ENCODE results near the gene HAUS3. TPM values are rescaled to one million over a fixed set of nuclear protein-coding genes. Genes with fewer than 3 reads are reported as not detected.
A peak's percentile ranks its signal among the peaks of the same experiment; 100 is the strongest.

The HAUS3 gene
- total RNA-seq, 3 donors from 2014 or later = 9.9 to 13.7 (median 11.4) TPM

DNA sequence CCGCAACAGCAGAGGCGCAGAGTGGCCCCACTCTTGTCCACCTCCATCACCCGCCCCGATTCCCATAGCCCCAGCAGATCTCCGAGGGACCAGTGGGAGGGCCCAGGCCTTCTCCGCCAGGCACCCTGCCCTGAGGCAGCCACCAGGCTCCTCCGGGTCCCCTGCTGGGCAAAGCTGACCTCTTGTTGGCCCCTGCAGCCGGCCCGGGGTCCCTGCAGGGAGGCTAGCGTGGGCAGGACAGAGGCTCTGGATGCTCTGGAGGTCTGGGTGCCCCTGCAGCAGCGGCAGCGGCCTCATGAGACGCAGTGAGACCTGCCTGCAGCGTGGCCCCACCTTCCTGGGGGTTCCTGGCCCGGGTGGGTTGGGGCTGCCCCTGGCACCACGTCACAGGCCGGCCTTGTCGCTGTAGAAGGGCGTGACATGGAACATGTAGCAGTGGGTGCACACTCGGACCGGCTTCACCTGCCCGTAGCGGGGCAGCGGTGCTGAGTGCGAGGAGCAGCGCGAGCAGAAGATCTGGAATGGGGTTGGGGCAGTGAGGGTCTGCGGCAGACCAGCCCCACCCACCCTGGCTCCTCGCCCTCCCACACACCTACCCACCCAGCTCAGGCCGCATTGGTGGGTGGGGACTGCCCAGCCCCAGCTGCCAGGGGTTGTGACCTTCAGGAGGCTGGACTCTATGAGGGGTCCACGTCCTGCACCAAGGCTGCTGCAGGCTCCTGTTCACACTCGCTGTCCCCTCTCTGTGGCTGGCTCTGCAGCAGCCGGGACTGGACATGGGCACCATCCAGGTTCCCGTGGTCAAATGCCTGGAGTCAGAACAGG, 28.6 kb upstream of the HAUS3 start:
- Histone ChIP-seq H3K4me1 (ENCODE audit: low read depth) (no peaks in the 10 kb centered on the region), H3K9me3 (no peaks in the 10 kb centered on the region), H3K36me3 (ENCODE audit: low read depth) (no peaks in the 10 kb centered on the region), H3K4me3 (no peak overlapping the region)
- TF ChIP-seq, protein P1, sequence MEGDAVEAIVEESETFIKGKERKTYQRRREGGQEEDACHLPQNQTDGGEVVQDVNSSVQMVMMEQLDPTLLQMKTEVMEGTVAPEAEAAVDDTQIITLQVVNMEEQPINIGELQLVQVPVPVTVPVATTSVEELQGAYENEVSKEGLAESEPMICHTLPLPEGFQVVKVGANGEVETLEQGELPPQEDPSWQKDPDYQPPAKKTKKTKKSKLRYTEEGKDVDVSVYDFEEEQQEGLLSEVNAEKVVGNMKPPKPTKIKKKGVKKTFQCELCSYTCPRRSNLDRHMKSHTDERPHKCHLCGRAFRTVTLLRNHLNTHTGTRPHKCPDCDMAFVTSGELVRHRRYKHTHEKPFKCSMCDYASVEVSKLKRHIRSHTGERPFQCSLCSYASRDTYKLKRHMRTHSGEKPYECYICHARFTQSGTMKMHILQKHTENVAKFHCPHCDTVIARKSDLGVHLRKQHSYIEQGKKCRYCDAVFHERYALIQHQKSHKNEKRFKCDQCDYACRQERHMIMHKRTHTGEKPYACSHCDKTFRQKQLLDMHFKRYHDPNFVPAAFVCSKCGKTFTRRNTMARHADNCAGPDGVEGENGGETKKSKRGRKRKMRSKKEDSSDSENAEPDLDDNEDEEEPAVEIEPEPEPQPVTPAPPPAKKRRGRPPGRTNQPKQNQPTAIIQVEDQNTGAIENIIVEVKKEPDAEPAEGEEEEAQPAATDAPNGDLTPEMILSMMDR (IDR thresholded peaks at IDR 0.05) = no peak
- ATAC-seq (no peak), DNase-seq (peak in 2 of 3 donors; percentile 18 to 43)
- intact Hi-C loops (cut with DNase I, micrococcal nuclease) = no loop called here

- Histone ChIP-seq H3K36me3 (ENCODE audit: low read depth) (no peaks in the 10 kb centered on the region), H3K4me1 (ENCODE audit: low read depth) (no peaks in the 10 kb centered on the region), H3K4me3 (no peak overlapping the region), H3K9me3 (no peaks in the 10 kb centered on the region)
- TF ChIP-seq, protein P1 (IDR thresholded peaks at IDR 0.05) = no peak
- DNase-seq (peak in 2 of 3 donors; percentile 22 to 31), ATAC-seq (no peak)
- intact Hi-C loops (cut with DNase I, micrococcal nuclease) = no loop called here
These were observed 27.8 kb upstream of the HAUS3 start for GRCh38 chr4:2269618-2270163.

DNA sequence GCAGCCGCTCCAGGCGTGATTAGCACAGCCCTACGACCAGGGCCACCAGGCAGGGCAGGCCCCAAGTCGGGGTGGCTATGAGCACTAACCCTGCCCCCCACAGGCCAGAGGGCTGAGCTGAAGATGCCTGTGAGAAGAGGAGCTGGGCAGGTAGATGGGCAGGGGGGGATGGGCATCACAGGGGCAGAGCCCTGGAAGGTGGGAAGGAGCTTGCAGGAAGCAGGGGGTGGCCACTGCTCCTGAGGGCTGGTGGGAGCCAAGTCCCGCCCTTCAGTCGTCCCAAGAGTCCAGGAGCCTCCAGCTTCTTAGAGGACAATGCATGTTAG, 27.2 kb upstream of the HAUS3 start:
- intact Hi-C loops (cut with DNase I, micrococcal nuclease) = no loop called here

DNA sequence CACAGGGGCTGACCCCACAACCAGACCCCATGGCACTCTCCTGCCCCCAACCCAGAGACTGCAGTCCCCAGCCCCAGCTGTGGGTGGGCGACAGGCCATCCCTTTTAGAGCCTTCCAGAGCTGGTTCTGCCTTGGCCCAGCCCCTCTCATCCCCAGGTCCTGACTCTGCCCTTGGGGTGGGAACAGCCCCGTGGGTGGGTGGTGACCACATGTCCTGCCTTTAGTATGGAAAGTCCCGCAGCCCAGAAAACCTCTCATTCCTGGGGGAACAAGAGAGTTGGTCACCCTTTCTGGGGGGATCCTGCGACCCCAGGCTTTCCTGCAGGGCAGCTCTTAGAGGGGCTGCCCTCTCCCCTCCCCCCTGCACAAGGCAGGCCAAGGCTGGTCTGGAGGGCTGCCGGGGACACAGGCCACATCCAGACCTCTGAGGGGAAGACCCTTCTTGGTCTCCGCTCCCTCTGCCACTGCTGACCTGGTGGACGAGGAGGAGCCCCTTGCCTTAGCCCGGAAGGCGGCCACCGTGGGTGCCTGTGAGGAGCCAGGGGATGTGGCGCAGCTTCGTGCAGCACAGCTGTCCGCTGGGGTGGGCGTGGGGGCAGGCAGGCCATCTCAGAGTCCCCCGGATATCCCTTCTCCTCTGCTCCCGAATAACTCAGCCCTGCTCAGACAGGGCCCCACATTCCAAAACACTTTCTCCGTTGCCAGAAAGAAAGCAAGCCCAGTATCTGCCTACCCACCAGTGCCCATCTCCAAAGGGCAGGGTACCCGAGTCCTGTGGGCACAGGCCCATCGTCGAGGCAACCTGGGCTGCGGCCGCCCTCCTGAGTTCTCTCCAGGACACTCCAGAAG, 26.7 kb upstream of the HAUS3 start:
- H3K9me3 ChIP-seq = no peaks in the 10 kb centered on the region
- TF ChIP-seq, protein P1 (IDR thresholded peaks at IDR 0.05) = no peak
- DNase-seq = peak in 1 of 3 donors; percentile 31
- H3K36me3 ChIP-seq (ENCODE audit: low read depth) = no peaks in the 10 kb centered on the region
- intact Hi-C loops (cut with DNase I, micrococcal nuclease) = no loop called here
- no peaks in the 10 kb centered on the region for H3K4me1 ChIP-seq (ENCODE audit: low read depth)
- no peak overlapping the region for H3K4me3 ChIP-seq
- no peak for ATAC-seq

More for the DNA sequence above, 27.2 kb upstream of the HAUS3 start:
- ATAC-seq = no peak
- H3K9me3 ChIP-seq = no peaks in the 10 kb centered on the region
- TF ChIP-seq, protein P1 (IDR thresholded peaks at IDR 0.05) = no peak
- H3K4me3 ChIP-seq = no peak overlapping the region
- no peaks in the 10 kb centered on the region for H3K36me3 ChIP-seq (ENCODE audit: low read depth)
- no peaks in the 10 kb centered on the region for H3K4me1 ChIP-seq (ENCODE audit: low read depth)
- peak in 2 of 3 donors; percentile 10 to 45 for DNase-seq

GRCh38 chr4:2267841-2268240, 25.9 kb upstream of the HAUS3 start:
- intact Hi-C loops (cut with DNase I, micrococcal nuclease) = no loop called here
- no peak overlapping the region for H3K4me3 ChIP-seq
- no peaks in the 10 kb centered on the region for H3K36me3 ChIP-seq (ENCODE audit: low read depth)
- TF ChIP-seq, protein P1 (IDR thresholded peaks at IDR 0.05) = no peak
- DNase-seq (no peak), ATAC-seq (no peak)
- H3K9me3 ChIP-seq = no peaks in the 10 kb centered on the region
- peaks cover 5% of the 10 kb centered on the region for H3K4me1 ChIP-seq (ENCODE audit: low read depth)

Data from mucosa of descending colon (tissue), 3 donors.